Activated CD4-positive, alpha-beta T cell treated with anti-CD3 and anti-CD28 coated beads, Interleukin-2, Interleukin-4, amounts not matched to agents 100 ng/mL and 50 ng/mL, durations not matched to agents 16 hours and 8 hours (primary cell): Measurements from ENCODE around the gene IL17B.

Source experiments
- DNase-seq: peaks from one replicate; pipeline ENCODE4 v3.0.0-alpha.2; 2020; ENCODE audit warnings: low spot score

IL17B gene

DNA sequence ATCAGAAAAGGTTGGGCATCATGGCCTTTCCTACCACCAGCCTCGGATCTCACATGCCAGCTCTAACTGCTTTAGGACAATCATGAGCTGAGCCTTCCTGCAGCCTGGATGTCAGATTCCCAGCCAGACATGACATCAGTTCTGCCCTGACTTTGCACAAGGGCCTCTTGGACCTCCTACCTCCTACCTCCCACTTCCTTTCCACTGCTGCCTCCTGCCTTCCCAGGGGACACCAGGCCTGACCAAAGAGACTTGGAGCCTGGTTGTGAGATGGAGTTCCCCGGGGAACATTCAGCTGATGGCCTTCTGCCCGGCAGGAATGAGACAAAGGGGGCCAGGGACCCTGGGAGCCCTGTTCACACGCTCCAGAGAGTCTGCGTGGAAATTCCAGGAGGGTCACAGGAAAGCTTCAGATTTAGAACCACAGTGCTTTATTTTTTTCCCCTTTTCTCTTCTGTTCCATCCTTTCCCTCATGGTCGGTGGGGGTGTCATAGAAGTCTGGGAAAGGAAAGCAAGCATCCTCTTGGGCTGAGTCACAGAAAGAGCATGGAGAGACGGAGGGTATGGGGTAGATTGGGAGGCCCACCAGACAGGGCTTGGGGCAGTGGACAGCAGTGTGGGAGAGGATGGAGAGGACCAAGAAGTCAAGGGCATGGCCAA is 35.4 kb upstream of the IL17B start:
- no peak for DNase-seq

DNA sequence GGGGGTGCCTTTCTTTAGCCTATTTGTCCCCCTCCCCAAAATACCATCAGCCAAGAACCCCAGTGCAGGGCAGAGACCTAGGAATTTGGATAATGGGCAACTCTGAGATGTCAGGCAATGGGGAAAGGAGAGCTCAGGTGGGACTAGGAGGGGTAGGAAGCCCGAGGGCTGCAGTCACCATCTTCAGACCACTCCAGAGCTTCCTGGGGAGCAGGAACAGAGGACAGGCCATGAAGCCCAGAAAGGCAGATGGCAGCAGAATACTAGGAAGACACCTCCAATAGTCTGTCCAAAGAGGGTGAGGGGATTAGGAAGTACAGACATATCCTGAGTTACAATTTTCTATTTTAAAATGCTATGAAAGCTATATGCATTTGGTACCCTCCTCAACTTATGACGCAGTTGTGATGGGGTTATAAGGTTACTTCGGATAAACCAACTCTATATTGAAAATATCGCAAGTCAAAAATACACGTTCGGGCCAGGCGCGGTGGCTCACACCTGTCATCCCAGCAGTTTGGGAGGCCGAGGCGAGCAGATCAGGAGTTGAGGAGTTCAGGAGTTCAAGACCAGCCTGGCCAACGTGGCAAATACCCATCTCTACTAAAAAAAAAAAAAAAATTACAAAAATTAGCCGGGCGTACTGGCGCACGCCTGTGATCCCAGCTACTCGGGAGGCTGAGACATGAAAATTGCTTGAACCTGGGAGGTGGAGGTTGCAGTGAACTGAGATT is 34.6 kb upstream of the IL17B start:
- no peak for DNase-seq

DNA sequence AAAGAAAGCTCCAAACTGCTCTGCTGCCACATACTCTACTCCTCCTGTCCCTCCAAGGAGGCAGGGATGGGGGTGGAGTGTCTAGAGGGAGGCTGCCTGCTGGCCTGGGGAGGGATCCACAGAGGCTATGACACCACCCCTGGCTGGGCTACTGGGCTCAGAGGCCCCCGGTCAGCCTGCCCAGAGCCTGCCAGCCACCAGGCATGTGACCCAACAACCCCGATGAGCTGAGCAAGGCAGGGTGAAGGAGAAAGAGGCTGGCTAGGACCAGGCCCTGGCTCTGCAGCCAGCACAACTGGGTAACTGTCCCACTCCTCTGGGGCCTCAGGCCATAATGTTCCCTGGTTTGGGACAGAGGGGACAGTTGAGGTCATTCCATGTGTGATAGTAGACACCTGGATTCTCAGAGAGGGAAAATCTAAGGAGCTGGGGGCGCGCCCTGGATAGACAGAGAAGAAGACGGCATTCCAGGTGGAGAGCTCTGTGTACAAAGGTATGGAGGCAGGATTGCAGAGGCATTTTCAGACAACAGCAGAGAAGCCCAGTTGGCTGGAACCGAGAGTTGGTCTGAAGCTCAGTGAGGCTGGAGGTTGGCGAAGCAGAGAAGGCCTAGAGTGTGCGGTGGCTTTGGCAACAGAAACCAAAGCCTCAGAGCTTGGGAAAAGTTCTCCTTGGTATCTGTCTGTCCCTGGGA is 33.8 kb upstream of the IL17B start:
- no peak for DNase-seq

DNA sequence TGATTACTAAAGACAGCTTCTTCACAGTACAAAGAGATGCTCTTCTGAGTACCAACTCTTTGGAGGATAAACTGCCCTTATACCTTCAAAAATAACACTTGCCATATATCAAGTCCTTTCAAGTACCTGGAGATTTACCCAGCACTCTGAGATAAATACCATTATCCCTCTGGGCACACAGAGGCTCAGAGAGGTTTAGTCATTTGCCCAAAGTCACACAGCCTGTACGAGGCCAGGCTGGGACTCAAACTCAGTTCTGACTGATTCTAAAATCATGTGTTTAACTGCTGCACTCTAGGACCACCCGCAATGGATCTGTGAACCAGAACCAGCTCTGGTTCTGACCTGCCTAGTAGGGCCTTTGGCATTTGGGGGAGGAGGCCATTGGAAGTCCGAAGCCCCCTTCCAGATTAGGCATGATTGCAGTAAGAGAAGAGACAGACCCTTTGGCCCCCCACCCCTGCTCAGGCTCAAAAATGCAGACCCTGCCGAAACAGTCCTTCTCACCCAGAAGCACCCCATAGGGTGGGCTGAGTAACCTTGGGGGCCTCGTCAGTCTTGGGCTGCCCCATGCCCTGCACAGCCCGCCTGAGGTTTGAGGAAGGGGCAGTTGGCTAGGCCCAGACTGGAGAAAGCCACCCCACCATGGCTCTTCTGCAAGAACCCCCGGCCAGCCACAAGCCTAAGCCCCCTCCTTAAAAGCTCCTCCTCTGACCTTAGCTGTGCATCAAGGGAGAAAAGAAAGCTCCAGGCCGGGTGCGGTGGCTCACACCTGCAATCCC is 32.8 kb upstream of the IL17B start:
- DNase-seq: no peak

DNA sequence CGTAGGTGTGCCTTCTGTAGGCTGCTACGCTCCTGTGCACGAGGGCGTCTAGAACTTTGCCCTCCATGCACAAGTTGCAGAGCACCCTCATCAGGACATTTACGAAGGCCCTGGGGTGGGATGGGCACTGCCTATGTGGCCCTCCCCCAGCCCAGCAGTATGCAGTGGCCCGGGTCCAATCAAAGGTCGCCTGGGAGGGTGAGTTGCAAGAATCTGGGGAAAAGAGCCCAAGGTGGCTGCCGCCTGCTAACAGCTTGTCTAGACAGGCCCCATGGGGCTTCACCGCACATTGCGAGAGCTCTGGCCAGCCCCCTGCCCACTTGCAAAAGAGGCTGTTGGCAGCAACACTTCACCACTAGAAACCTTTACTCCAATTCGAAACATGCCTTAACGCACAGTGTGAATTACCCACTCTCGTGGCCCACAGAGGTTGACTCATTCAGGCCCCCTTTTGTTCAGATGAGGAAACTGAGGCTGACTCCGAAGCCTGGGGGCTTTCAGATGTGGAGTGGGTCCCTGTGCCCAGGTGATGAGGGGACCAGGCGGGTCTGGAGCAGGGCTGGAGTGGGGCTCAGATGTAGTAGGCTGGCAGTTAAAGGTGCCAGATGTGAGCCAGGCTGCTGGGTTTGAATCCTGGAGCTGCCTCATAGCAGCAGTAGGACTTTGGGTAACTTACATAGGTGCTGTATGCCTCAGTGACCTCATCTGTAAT is 31.8 kb upstream of the IL17B start:
- DNase-seq: no peak

DNA sequence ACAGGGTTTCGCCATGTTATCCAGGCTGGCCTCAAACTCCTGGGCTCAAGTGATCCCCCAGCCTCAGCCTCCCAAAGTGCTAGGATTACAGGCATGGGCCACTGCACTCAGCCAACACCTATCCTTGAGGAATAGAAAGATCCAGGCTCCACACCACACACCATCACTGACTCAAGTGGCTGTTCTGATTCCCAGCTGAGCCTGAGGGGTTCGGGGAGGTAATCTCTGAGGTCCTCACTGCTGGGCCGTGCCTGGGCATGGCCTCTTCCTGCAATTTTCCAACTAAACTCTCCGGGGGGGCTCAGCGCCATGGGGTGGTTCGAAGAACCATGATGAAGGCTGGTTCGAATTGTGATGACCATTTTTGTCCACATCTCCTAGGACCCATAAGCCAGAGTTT is 31.0 kb upstream of the IL17B start:
- no peak for DNase-seq

DNA sequence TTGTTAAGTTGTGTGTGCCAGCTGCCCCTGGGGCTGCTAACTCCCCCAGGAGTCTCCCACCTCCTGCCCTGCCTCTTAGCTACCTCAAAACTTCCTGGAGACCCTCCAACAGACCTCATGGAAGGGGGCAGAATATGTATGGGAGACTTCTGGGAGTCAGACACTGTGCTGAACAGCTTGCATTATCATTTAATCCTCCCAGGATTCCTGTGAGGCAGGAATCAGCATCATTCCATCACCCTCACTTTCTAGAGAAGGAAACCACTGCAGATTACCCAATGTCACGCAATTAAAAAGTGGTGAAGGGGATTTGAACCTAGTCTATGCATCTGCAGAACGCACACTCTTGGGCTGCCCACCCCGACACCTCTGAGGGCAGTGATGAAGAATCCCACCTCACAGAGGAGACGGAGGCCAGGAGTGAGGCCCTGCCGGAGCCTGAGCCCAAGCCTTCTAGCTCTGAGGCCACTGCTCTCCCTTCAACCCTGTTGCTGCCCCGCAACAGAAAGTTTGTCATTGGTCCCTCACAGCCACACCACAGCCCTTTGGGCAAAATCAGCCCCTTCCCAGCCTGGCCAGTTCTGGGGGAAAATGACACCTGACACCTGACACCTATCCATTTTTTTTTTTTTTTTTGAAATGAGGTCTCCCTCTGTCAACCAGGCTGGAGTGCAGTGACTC is 30.3 kb upstream of the IL17B start:
- no peak for DNase-seq

DNA sequence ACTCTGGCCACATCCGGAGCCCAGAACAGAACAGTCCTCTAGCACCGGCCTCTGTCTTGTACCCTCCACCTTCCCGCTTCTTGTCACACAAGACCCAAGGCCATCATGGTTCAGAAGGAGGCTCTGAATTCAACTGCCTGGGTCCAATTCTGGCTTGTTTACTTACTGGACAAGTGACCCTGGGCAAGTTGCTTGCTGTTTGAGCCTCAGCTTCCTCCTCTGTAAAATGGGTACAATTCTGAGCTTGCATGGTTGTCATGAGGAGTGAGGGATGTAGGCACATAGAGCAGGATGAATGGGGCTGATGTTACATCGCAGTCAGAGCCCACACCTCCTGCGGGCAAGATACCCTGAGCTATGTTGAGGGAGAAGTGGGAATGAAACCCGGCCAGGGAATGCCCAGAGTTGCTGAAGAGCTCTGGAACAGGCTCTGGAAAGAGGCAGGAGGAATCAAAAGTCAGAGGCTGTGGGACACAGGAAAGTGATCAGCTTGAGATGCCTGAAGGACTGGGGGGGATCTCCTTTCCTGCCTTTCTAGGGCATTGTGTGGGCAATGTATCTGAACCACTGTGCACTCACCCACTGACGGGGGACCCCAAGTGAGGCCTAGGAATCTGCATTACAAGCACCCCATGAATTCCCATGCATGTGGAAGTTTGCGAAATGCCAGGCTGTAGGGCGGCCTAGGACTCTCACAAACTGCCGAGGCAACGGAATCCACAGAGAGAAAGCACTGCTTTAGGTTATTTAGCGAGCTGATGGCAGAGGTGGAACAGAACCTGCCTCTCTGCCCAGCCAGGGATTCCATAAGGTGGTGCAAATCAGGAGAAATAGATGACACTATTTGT is 29.4 kb upstream of the IL17B start:
- DNase-seq: no peak

DNA sequence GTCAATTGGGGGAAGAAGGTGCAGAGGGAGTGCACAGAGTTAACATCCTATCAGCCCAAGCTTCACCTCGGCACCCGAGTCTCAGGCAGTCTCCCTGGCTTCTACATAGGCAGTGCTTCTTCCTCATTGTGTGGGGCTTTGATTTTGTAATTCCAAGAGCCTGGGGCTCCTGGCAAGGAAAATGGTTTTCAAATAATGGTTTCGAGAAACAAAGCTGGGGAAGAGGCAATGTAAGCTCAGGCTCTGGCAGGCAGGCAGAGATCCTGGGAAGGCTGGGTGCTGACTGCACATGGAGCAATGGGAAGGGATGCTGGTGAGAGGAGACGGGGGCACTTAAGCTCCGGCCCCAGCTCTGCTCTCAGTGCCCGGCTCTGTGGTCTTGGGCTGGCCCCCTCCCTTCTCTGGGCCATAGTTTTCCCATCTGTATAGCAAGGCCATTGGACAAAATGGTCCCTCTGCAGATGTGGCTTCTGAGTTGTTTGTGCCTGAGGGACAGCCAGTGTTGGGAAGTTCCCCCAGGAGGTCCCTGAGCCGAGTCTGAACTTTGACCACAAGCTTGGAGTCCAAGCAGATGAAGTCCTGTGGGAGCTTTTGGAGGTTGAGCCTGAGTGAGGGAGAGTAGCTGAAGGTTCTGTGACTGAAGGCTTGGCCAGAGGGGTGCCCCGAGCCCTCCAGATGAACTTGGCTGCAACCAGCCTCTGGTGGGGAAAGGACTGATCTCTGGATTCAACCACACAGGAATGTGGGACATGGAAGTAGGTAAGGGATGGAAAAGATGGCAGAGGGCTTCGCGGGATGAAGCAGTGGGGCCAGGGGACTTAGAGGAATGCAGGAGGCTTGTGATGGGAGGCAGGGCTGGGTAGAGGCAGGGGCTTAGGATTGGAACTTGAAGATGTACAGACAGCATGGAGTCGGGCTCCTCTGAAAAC is 28.5 kb upstream of the IL17B start:
- DNase-seq: no peak

DNA sequence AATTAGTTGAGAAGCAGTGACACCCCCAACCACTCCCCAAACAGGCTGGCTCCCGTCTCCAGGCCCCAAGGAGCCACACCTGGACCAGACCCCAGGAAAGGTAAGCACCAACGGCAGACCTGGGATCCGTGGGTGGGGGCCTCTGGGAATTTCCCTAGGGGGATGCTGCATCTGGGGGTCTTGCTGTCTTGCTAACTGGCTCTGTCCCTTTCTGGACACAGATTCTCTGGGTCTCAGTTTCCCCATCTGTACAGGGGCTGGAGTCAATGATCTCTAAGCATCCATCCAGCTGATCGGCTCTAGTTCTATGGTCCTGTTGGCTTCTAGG is 27.9 kb upstream of the IL17B start:
- no peak for DNase-seq

DNA sequence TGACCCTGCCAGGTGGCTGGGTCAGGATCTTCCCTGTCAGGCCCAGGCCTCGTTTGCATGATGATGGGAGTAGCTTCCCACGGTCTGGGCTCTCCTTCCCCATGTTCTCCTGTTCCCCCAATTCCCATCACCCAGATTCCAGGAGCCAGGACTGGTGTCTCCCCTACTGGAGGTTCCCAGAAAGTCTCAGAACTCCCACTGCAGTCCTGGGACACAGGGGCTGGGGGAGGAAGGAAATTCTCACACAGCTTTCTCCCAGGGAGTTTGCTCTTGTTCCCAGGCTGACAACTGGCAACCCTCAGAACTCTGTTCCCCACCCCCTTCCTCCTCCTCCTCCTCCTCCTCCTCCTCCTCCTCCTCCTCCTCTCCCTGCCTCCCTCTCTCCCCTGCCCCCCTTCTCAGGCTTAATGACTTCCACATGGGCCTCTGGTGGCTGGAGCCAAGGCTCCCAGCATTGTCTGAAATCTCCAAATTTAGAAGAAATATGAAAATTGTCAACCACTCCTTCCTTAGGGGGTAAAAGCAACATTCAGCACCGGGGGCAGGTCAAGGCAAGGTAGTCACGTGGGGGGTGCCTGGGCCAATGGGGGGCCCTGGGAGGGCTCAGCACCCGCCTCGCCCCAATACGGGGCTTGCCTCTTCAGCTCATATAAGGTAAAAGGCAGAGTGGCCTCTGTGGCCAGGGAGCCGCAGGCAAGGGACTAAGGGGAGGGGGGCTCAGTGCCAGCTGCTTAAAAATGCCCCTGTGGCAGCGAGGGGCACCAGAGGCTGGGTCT is 27.3 kb upstream of the IL17B start:
- no peak for DNase-seq

DNA sequence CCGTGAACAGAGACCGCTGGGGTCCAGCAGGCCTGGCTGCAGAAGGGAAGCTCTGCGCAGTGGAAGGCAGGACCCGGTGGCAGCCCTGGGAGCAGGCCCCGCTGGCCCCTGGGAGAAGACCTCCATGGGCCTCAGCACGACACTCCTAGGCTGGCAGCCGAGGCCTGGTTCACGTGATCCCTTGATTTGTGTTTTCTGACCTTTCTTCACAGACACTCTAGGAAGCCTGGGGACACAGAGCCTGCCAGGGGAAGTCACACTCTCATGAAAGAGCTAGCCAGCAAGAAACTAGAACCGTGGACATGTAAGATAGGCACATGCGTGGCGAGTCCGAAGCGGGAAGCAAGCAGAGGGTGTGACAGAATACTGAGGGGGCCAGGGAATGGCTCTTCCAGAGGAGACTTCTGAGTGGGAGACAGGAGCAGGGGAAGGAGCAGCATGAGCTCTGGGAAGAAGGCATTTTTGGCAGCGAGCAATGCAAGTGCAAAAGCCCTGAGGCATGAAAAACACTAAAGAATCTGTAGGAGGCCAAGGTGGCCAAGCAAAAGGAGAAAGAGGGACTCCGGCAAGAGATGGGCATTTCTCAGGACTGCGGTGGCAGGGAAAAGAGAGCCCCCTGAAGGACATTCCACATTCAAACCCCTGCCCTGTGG is 26.6 kb upstream of the IL17B start:
- no peak for DNase-seq

DNA sequence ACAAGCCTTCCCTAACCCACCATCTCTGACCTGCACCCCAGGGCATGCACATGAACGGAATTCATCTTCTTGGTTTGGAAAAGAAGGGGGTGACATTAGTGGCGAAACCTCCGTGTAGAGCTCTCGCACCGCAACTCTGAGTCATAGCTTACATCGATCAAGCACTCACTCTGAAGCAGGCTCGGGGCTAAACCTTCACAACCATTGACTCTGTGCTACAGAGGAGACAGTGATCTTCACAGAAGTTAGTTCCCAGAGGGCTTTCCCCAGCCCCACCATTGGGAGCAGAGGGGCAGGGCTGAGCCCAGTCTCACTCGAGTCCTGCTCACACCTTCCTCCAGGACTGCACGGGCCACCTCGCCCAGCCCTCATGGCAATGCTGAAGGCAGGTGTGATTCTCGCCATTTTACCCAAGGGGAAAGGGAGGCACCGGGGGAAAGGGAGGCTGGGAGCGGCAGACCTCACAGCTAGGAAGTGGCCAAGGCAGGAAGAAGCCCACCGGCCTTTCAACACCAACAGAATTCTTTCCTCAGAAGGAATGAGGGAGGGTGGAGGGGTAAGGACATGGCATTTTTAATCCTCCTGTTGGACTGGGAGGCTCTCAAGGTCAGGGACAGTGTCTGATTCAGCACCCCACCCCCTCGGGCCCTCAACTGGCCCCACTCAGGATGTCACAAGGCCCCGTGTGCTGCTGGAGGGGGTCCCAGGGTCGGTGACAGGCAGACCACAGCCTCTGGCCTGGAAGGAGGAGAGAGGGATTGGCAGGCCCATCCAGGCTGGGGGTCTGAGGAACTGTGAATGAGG is 25.9 kb upstream of the IL17B start:
- no peak for DNase-seq

DNA sequence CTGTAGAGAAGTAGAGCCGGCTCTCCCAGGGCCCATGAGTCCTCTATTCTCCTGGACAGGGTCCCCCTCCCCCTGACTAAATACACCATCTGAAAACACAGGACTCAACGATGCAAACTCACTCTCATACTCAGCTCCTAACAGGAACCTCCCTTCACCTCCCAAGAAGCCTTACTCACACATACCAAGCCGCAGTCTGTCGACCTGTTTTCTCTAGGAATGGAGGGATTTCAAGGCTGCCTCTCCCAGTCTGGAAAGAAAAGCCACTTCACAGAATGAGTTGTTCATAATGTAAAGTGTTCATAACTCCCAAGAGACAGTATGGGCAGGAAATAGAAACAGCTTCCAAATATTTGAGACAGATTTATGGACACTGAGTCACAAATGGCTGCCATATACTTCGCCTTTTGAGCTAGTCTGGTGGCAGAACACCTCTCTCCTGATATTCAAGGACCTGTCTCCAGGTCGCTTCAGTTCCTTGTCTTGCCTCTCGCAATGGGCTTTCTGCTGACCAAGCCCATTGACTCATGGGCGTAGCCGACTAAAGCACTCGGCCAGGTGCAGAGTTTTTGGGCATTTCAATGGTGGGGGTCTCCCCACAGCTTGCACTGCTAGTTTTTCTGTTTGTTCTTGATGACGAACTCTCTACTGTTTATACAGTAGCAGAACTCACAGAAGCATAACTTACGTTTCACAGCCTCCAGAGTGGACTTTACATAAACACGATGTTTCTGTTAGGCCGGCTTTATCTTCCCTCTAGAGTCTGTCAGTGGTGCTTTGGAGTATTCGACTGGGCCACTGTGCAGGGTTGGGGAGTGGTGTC is 25.0 kb upstream of the IL17B start:
- DNase-seq: no peak

DNA sequence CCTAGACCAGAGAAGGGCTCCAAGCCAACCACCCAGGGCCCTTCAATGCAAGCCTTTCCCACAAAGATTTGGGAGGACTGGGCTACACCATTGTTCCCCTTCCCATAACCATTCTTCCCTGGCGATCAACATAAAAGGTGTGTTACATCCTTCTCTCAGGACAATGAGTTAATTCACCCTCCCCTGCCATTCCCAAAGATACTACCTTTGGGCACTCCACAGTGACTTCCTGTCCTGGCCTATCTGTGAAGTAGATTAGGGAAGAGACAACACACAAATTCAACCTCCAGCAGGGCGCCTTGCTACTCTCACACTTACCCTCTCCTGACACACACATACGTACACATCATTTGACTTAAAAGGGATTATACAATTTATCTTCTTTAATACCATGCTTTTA is 23.2 kb upstream of the IL17B start:
- no peak for DNase-seq

DNA sequence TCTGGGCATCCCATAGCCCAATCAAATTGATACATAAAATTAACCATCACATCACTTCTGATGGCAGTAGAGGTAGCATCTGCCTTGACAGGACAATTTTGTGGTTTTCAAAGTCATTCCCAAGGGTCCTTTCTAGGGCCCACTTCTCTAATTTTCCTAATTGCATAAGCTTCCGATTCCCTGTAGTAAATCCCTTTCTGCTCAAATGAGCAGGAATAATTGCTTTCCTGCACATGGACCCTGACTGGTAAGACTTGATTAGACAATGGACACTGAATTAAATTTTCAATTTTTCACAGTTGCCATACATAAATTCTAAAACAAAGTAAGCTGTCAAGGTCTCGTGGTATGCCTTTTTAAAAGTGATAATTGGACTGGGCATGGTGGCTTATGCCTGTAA is 22.0 kb upstream of the IL17B start:
- DNase-seq: no peak
